Breast epithelium (tissue), 4 donors: Measurements from ENCODE around the gene STK17A. TPM values are rescaled to one million over a fixed set of nuclear protein-coding genes. Genes with fewer than 3 reads are reported as not detected.
"Not testable (repeated sequence)": the region's sequence is repeated elsewhere in the genome, so short reads cannot be mapped to it uniquely, and the experiment has no call there.

Source experiments
- DNase-seq, 2 donors: peaks; one replicate each; pipeline ENCODE4 v3.0.0-alpha.2; 2019; ENCODE audit warnings: low spot score in 2 of 2
- H3K27ac ChIP-seq, 2 donors: fragments of 200-600 bp; sonication (generic) in 1 of 2; one replicate each; pipeline ENCODE4 v1.5.1; 2016 to 2019; ENCODE audit warnings: mild to moderate bottlenecking in 1 of 2
- H3K27me3 ChIP-seq, 2 donors: fragments of 200-600 bp; sonication (generic) in 1 of 2; one replicate each; pipeline versions ENCODE4 v1.5.1 to v1.6.0; 2017 to 2019; ENCODE audit warnings: control low read depth in 1 of 2, mild to moderate bottlenecking in 1 of 2
- H3K36me3 ChIP-seq: fragments of 200-600 bp; one replicate; pipeline ENCODE4 v1.5.1; 2019
- H3K4me1 ChIP-seq, 2 donors: fragments of 200-600 bp; sonication (generic); one replicate each; pipeline ENCODE4 v1.5.1; 2016 to 2019; ENCODE audit warnings: control low read depth in 1 of 2
- H3K4me3 ChIP-seq, 3 donors: fragments of 200-600 bp; sonication (generic); 1 replicate in 2 of 3; 2 replicates in 1 of 3; pipeline ENCODE4 v1.5.1; 2016 to 2019; ENCODE audit warnings: mild to moderate bottlenecking in 3 of 3, moderate library complexity in 2 of 3
- H3K9me3 ChIP-seq, 2 donors: fragments of 200-600 bp; sonication (generic) in 1 of 2; one replicate each; pipeline ENCODE4 v1.5.1; 2016 to 2019; ENCODE audit warnings: control low read depth in 1 of 2
- CTCF ChIP-seq, 3 donors: fragments of 450-650 bp; IDR thresholded peaks; one replicate each; pipeline ENCODE4 v1.5.1; 2016 to 2017; ENCODE audit warnings: antibody characterized with exemption in 3 of 3, mild to moderate bottlenecking in 3 of 3, moderate library complexity in 3 of 3
- POLR2A ChIP-seq: fragments of 450-650 bp; IDR thresholded peaks from one replicate; pipeline ENCODE4 v1.6.1; 2016; ENCODE audit warnings: antibody characterized with exemption, mild to moderate bottlenecking, moderate library complexity
- POLR2AphosphoS5 ChIP-seq, 3 donors: sonication (generic); formaldehyde crosslinking; IDR thresholded peaks; one replicate each; pipeline ENCODE4 v1.6.1; 2017; ENCODE audit warnings: antibody characterized with exemption in 3 of 3
- intact Hi-C: fragments of 100-400 bp; cut with DNase I; formaldehyde crosslinking; loops from one replicate; pipeline ENCODE4 v1.15.1; 2023; ENCODE audit warnings: low total_unique reads
- total RNA-seq, 3 donors: library from RNA; depleted of rRNA; stranded (reverse); fragments of >200 nt; gene quantifications; one replicate each; pipeline ENCODE4 v1.1.0, GENCODE V29; 2016

The STK17A gene
- total RNA-seq, 3 donors from 2014 or later: 13.3 to 24.3 (median 24.1) TPM

GRCh38 chr7:43568529-43568928 lies 14.4 kb upstream of the STK17A start:
- DNase-seq: peak in 1 of 2 donors; percentile 94
- Histone ChIP-seq H3K27me3 (no peaks in the 10 kb centered on the region), H3K27ac (peak overlapping the region; percentile 21 to 73), H3K36me3 (no peaks in the 10 kb centered on the region), H3K4me3 (no peak overlapping the region), H3K9me3 (no peaks in the 10 kb centered on the region), H3K4me1 (no peaks in the 10 kb centered on the region)
- intact Hi-C loops: no loop called here
- TF ChIP-seq POLR2AphosphoS5 (IDR thresholded peaks at IDR 0.05) (peak in 1 of 3 donors; percentile 58), POLR2A (no peak)

DNA sequence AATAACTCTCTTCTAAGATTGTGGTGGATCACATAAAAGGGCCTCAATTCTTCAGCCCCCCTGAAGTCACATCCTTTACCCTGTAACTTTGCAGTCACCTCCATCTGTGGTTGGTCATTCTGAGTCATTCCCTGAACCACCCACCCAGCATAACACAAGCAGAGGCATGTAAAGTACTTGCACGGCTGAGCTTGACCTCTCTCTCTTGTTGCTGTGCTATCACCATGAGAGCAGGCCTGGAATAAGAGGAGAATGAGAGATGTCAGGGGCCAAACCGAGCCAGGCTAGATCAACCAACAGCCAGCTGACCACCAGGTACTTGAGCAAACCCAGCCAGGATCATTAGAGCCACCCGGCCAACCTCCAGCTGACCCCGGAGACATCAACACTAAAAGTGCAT lies 13.5 kb upstream of the STK17A start:
- H3K27me3 ChIP-seq: no peaks in the 10 kb centered on the region
- intact Hi-C loops: no loop called here
- no peak overlapping the region for H3K4me3 ChIP-seq
- no peak for DNase-seq
- H3K4me1 ChIP-seq: no peaks in the 10 kb centered on the region
- H3K9me3 ChIP-seq: no peaks in the 10 kb centered on the region
- no peaks in the 10 kb centered on the region for H3K36me3 ChIP-seq
- H3K27ac ChIP-seq: peak overlapping the region in 1 of 2 donors; percentile 73
- TF ChIP-seq POLR2AphosphoS5 (IDR thresholded peaks at IDR 0.05): no peak
- no peak for TF ChIP-seq POLR2A
- TF ChIP-seq CTCF (IDR thresholded peaks at IDR 0.05): no peak

- Histone ChIP-seq H3K4me1 (no peaks in the 10 kb centered on the region), H3K9me3 (no peaks in the 10 kb centered on the region), H3K36me3 (no peaks in the 10 kb centered on the region), H3K27ac (no peak overlapping the region), H3K4me3 (no peak overlapping the region), H3K27me3 (no peaks in the 10 kb centered on the region)
- DNase-seq: no peak
- intact Hi-C loops: no loop called here
- TF ChIP-seq CTCF (IDR thresholded peaks at IDR 0.05): no peak
- TF ChIP-seq POLR2AphosphoS5 (IDR thresholded peaks at IDR 0.05): no peak
- TF ChIP-seq POLR2A: no peak
These were observed 12.1 kb upstream of the STK17A start for GRCh38 chr7:43570688-43571365.

DNA sequence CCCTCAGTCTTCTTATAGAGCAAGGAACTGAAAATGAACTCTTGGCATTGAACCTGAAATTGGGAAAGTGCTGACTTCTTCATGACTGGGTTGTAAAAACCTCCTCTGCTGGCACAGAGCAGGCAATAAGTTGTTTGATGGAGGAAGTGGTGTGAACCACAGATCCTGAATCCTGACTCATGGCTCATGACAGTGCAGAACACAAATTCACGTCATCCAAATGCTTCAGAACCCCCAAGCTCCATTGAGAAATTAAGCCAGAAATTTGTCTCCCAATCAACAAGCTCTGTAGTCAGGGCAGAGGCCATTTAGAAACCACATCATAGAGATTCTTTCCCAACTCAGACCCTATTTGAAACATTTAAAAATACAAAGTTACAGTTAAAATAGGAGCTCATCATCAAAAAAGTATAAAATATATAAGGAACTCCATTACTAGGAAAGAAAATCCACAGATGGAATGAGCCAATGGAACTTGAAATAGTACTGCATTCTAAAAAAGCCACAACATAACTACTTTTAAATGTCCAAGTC lies 10.3 kb upstream of the STK17A start:
- DNase-seq: peak in 1 of 2 donors; percentile 81
- H3K27ac ChIP-seq: peak overlapping the region in 1 of 2 donors; percentile 48

DNA sequence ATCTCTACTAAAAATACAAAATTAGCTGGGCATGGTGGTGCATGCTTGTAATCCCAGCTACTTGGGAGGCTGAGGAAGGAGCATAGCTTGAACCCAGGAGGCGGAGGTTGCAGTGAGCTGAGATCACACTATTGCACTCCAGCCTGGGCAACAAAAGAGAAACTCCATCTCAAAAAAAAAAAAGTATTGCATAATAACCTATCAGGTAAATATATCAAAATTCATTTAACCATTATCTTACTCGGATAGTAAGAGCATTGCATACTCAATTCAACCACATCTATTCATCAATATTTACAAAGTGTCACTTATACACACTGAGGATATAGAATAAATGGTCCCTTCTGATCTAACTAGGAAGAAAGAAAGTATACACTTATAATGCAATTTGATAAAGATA lies 9.1 kb upstream of the STK17A start:
- H3K4me1 ChIP-seq, H3K27me3 ChIP-seq, H3K27ac ChIP-seq, DNase-seq, H3K4me3 ChIP-seq, H3K9me3 ChIP-seq, intact Hi-C loops, H3K36me3 ChIP-seq: not testable (repeated sequence)

More for the DNA sequence above, 10.3 kb upstream of the STK17A start:
- TF ChIP-seq CTCF (IDR thresholded peaks at IDR 0.05) (no peak), POLR2AphosphoS5 (IDR thresholded peaks at IDR 0.05) (peak in 1 of 3 donors; percentile 46)
- no peaks in the 10 kb centered on the region for H3K27me3 ChIP-seq
- no peak overlapping the region for H3K4me3 ChIP-seq
- intact Hi-C loops: no loop called here
- H3K36me3 ChIP-seq: no peaks in the 10 kb centered on the region
- no peaks in the 10 kb centered on the region for H3K4me1 ChIP-seq
- H3K9me3 ChIP-seq: no peaks in the 10 kb centered on the region

- H3K4me1 ChIP-seq: no peaks in the 10 kb centered on the region
- no peaks in the 10 kb centered on the region for H3K9me3 ChIP-seq
- H3K4me3 ChIP-seq: no peak overlapping the region
- no peak for DNase-seq
- H3K27me3 ChIP-seq: no peaks in the 10 kb centered on the region
- no peak for TF ChIP-seq POLR2A
- TF ChIP-seq POLR2AphosphoS5 (IDR thresholded peaks at IDR 0.05): no peak
- no peak for TF ChIP-seq CTCF (IDR thresholded peaks at IDR 0.05)
- H3K27ac ChIP-seq: no peak overlapping the region
- no peaks in the 10 kb centered on the region for H3K36me3 ChIP-seq
- intact Hi-C loops: no loop called here
These were observed 7.4 kb upstream of the STK17A start for GRCh38 chr7:43575506-43575905.
